HG03432 (cell line): ENCODE results near the gene RCL1.

Experiments
- ATAC-seq: cut with Tn5 transposase; IDR thresholded peaks from one replicate; pipeline ENCODE4 v1.9.1; 2021; ENCODE audit warnings: mild to moderate bottlenecking, moderate library complexity; ENCODE audit not compliant: unreplicated experiment

The RCL1 gene

DNA sequence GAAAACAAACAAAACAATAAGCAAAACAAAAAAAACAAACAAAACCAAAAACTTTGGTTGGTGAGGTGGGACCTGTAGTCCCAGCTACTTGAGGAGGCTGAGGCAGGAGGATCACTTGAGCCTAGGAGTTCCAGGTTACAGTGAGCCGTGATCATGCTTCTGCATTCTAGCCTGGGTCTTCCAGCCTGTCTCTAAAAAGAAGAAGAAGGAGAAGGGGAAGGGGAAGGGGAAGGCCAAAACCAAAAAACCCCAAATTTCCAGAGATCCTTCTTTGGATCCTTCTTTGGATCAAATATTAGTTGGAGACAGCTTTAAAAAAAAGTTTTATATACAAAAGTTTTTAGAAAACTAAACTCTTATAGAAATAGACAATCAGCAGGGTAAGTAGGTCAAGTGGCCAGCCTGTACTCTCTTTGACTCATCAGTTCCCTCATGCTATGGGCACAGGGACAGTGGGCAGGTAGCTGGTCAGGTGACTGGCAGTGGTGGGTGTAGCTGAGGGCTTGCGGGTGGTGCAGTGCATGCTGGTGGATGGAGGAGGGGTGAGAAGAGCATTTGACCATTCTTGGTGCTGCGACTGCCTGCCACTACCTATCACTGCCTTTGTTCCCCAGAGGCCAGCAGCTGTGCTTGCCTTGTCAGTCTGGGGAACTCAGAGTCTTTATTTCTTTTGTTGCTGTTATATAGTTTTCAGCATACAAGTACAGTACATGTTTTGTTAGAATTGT lies 12.6 kb downstream of the RCL1 start:
- ATAC-seq, result no peak

GRCh38 chr9:4810565-4810964 lies 17.8 kb downstream of the RCL1 start:
- ATAC-seq, result no peak

DNA sequence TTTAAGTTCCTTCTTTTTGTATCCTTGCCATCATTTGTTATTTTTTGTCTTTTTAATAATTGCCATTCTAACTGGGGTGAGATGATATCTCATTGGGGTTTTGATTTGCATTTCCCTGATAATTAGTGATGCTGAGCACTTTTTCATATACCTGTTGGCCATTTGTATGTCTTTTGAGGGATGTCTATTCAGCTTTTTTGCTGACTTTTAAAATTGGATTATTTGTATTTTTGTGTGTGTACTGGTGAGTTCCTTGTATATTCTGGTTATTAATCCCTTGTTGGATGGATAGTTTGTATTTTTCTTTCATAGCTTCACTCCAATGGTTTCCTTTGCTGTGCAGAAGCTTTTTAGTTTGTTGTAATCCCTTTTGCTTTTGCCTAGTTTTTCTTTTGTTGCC lies 19.1 kb downstream of the RCL1 start:
- no peak for ATAC-seq

DNA sequence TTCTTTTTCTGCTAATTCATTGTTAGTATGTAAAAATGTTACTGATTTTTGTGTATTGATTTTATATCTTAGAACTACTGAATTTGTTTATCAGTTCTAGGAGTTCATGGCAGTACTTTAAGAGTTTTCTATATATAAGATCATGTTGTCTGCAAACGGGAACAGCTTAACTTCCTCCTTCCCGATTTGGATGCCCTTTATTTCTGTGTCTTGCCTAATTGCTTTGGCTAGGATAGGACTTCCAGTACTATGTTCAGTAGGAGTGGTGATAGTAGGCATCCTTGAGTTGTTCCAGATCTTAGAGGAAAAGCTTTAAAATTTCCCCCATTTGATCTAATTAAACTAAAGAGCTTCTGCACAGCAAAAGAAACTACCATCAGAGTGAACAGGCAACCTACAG lies 20.1 kb downstream of the RCL1 start:
- no peak for ATAC-seq

DNA sequence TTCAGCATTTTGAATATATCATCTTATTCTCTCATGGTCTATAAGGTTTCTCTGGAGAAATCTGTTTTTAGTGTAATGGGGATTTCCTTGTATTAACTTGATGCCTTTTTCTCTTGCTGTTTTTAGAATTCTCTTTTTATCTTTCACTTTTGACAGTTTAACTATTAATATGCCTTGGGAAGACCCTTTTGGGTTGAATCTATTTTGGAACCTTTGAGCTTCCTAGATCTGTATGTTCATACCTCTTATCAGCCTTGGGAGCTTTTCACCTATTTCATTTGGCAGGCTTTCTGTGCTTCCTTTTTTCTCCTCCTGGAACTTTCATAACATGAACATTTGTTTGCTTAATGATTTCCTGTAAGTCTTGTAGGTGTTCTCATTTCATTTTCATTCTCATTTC lies 22.2 kb downstream of the RCL1 start:
- ATAC-seq, result peak; percentile 78

DNA sequence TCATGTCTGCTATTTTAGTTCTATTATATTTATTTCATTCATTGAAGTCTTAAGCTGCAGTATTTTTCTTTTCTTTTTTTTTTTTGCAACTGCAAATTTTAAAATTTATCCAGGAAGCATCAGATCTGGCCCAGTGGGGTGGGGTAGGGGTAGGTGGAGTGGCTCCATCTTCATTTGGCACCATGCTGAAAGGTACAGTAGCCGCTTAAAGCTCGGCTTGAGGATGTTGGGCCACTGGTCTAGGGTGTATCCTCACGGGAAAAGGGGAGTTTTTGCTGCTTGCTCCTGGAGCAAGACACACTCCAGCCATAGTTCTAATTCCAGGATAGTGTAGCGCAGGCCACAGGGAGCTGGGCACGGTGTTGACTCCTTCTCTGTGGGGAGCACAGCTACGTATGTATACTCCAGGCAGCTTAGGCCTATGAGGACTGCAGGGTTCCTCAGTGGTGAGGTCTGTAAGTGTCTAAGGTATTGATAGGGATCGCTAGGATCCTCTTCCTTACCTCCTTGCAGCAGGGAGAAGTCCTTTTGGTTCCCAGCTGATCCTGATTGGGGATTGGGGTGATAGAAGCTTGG lies 22.7 kb downstream of the RCL1 start:
- peak; percentile 43 for ATAC-seq

- no peak for ATAC-seq
Observed at GRCh38 chr9:4820168-4820567, 27.4 kb downstream of the RCL1 start.

DNA sequence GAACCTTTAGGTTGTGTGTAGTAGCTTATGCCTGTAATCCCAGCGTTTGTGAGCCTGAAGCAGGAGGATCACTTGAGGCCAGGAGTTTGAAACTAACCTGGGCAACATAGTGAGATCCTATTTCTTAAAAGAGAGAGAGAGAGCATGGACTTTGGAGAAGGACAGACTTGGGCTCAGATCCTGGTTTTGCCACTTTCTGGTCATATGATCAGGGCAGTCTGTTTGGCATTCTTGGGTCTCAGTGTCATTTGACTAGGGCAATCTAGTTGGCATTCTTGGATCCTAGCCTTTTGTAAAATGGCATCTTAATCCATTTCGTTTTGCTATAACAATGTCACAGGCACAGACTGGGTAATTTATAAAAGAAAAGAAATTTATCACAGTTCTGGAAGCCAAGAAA lies 28.4 kb downstream of the RCL1 start:
- ATAC-seq, result no peak

- ATAC-seq, result no peak
Observed at GRCh38 chr9:4822057-4822456, 29.3 kb downstream of the RCL1 start.

DNA sequence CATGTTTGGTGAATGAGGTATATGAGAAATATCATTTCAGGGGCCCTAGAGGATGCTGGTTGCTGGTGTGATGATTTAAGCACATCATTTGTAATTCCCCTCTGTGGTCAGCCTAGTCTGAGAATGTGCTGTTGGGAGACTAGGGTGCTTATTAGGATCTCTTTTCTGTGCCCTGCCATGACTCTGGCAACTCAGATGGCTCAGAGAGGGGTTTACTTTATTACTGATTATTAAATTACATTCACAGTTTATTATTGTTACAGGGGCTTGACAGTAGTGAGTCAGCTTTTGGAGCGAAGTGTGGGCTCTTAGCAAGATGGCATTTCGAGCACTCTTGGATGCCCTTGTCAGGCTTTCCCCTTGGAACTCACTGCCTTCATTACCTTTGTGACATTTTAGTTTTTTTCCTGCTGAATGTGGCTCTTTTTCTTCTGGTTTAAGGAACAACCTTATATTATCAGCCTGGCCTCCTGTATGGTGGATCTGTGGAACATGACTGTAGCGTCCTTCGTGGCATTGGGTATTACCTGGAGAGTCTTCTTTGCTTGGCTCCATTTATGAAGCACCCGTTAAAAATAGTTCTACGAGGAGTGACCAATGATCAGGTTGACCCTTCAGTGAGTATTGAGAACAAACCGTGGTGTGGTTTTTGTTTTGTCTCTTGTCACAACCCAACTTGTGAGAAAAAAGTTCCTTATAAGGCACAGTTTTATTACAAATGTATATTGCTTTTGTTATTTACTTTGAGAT lies 33.8 kb downstream of the RCL1 start:
- ATAC-seq, result no peak

GRCh38 chr9:4827224-4827623 lies 34.5 kb downstream of the RCL1 start:
- no peak for ATAC-seq

GRCh38 chr9:4828761-4829160 lies 36.0 kb downstream of the RCL1 start:
- ATAC-seq, result no peak

DNA sequence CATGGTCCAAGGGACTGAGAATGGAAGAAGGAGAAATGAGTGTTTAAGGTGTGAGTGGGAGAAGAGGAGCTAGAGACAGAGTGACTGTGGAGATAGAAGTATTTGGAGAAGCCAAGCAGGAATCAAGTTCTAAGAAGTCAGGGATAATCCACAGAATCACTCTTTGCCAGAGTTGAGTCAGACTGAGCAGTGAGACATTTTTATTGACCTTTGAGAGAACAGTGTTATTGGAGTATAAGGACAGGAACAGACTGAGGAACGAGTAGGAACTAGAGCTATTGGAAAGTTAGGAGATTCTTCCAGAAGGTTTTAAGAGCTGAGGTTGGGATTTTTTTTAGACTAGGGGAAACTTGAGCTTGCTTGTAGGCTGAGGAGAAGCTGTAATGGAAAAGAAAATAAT lies 37.2 kb downstream of the RCL1 start:
- ATAC-seq, result no peak

- no peak for ATAC-seq
Observed at GRCh38 chr9:4830699-4831098, 38.0 kb downstream of the RCL1 start.

DNA sequence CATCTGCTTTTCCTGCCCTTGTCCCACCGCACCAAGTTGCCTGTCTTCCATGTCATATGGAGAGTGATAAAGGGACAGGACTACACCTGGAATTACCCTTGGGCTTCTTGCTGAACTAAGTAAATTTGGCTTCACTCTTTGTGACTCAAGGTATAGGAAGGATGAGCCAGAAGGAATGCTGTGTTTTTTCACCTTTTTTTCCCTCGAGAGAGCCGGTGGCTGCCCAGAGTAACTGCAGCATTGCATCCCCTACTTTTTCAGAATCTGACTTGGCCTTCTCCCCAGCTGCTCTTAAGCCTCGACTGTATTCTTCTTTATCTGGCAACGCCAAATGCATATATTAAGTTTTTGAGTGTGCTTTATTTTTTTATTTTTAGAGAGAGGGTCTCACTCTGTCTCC lies 38.4 kb downstream of the RCL1 start:
- ATAC-seq, result no peak

DNA sequence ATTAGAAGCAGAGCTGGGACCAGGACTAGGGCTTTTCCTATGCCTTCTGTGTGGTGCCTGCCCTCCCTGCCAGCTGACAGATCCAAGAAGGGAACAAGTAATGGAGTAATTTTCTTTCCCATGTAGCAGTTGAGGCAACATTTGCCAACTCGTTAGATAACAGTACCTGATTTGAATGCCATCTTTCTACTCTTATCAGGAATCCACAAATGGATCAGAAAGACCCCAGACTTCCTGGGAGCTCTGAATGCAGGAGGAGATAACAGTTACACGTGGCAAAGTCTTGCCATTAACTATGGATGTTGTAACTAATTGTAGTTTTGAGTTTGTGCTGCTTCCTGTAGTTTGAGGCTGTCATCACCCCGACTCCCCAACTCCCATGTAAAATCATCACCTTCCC lies 39.2 kb downstream of the RCL1 start:
- ATAC-seq, result no peak

GRCh38 chr9:4832786-4833579 lies 40.2 kb downstream of the RCL1 start:
- ATAC-seq, result no peak

DNA sequence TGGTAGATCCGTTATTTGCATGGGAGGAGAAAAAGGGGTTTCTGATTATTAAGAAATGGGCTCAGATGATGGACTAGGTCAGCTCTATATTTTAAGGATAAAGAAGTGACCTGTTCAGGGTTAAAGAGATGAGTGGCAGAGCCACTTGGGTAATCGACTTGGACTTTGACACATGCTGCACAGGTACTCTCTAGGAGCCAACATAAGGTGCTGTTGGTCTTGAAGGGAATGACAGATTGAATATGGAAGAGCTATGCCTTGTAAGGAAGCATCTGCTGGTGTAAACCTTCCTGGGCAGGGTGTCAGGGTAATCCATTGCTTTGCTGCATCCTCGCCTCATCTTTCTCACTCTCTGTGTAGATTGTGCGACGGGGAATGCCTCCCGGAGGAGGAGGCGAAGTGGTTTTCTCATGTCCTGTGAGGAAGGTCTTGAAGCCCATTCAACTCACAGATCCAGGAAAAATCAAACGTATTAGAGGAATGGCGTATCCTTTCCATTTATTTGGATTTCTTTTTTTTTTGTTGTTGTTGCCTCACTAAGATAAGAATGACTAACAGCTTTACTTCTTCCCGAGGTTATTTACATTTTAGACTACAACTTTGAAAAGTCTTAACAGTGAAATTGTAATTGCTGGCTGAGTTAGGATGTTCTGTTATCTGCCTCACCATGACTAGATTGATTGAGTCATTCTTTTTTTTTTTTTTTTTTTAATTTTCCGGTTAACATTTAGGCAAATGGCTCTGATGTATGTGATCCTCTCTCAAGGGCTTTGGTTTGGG lies 41.2 kb downstream of the RCL1 start:
- ATAC-seq, result no peak

- no peak for ATAC-seq
Observed at GRCh38 chr9:4836676-4837075, 43.9 kb downstream of the RCL1 start.

DNA sequence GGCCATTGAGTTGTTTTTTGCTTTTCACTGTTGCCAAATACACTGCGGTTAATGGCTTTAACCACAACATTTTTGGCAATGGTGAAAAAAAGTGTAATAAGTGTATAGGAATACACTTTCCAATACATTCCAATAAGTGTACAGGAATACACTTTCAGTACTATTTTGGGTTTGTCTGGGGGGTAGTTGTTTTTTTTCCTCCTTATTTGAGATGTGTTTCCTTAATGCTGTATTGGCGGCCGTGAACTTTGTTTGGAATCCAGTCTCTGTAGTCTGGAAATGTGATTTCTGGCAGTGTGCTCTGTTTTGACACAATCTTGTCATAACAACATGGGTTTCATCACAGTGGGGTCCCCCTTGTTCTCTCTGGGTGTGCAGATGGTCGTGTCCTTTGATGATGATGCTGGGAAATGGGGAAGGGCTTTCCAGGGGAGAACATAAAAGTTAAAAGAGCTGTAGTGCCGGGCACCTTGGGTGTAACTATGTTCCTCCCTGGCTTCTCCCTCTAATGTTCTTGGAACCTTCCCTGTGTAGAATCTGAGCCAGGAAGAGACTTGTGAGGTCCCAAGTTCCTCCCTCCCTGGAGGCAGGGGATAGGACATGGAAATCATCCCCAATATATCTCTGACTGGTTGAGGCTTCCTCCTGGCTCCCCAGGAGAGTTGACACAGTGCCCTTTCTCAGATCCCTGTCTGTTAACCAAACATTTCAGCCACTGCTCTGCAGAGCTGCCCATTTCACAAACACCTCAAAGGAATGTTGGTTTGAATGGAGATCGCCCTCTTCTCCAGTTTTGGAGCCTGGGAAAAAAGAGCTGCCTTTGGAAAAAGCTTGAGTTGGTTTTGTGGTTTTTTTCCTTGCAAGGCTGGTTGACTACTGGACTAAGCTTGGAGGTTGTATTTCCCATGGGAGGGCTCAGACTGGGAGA lies 44.8 kb downstream of the RCL1 start:
- no peak for ATAC-seq
